GM08714 (cell line): ENCODE results near the gene FAM222A.
"Not testable (repeated sequence)": the region's sequence is repeated elsewhere in the genome, so short reads cannot be mapped to it uniquely, and the experiment has no call there.

Experiments used
- H3K4me3 ChIP-seq: fragments of 200-500 bp; sonication (Bioruptor generic); 2 replicates; pipeline ENCODE4 v1.5.1; 2014; ENCODE audit warnings: mild to moderate bottlenecking, low read length, inconsistent platforms
- ZNF274 ChIP-seq: IDR thresholded peaks from 2 replicates; pipeline ENCODE4 v1.6.1; 2012; ENCODE audit warnings: mild to moderate bottlenecking, low read depth, low read length

The FAM222A gene

GRCh38 chr12:109683316-109683715 is 30.3 kb upstream of the FAM222A start:
- no peak for TF ChIP-seq ZNF274
- H3K4me3 ChIP-seq: no peak overlapping the region

- no peak for TF ChIP-seq ZNF274
- no peak overlapping the region for H3K4me3 ChIP-seq
Measured at GRCh38 chr12:109685574-109686447, 27.8 kb upstream of the FAM222A start.

GRCh38 chr12:109686523-109686922 is 27.1 kb upstream of the FAM222A start:
- H3K4me3 ChIP-seq: no peak overlapping the region
- TF ChIP-seq ZNF274: no peak

- no peak for TF ChIP-seq ZNF274
- H3K4me3 ChIP-seq: no peak overlapping the region
Measured at GRCh38 chr12:109687250-109687649, 26.4 kb upstream of the FAM222A start.

GRCh38 chr12:109689426-109689825 is 24.2 kb upstream of the FAM222A start:
- TF ChIP-seq ZNF274: no peak
- H3K4me3 ChIP-seq: no peak overlapping the region

DNA sequence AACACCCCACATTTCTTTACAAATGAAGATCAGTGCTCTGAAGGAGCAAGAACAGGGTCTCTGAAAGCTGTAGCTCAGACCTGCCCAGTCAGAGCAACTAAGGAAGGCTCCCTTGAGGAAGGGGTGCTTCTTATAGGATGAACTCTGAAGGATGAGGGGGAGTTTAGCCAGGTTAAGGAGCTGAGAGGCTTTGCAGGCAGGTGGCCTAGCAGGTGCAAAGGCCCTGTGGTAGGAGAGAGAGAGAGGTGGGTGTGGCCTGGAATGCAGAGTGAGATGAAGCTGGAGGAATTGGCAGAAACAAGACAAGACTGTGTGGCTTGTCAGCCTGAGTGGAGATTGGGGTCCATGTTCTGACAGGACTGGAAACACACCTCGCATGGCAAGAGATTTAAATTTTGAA is 20.5 kb upstream of the FAM222A start:
- no peak for TF ChIP-seq ZNF274
- H3K4me3 ChIP-seq: no peak overlapping the region

GRCh38 chr12:109693653-109694600 is 19.7 kb upstream of the FAM222A start:
- no peak overlapping the region for H3K4me3 ChIP-seq
- no peak for TF ChIP-seq ZNF274

DNA sequence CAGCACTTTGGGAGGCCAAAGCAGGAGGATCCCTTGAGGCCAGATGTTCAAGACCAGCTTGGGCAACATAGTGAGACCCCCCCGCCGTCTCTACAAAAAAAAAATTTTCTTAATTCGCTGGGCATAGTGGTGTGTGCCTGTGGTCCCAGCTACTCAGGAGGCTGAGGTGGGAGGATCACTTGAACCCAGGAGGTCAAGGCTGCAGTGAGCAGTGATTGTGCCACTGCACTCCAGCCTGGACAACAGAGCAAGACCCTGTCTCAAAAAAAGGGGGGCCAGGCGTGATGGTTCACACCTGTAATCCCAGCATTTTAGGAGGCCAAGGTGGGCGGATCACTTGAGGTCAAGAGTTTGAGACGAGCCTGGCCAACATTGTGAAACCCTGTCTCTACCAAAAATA is 19.0 kb upstream of the FAM222A start:
- not testable (repeated sequence) for H3K4me3 ChIP-seq

- H3K4me3 ChIP-seq: no peak overlapping the region
- TF ChIP-seq ZNF274: no peak
Measured at GRCh38 chr12:109695416-109695815, 18.2 kb upstream of the FAM222A start.

GRCh38 chr12:109695961-109696461 is 17.6 kb upstream of the FAM222A start:
- TF ChIP-seq ZNF274: no peak

GRCh38 chr12:109696485-109697269 is 16.9 kb upstream of the FAM222A start:
- no peak overlapping the region for H3K4me3 ChIP-seq
- no peak for TF ChIP-seq ZNF274

More at GRCh38 chr12:109695961-109696461, 17.6 kb upstream of the FAM222A start:
- no peak overlapping the region for H3K4me3 ChIP-seq

DNA sequence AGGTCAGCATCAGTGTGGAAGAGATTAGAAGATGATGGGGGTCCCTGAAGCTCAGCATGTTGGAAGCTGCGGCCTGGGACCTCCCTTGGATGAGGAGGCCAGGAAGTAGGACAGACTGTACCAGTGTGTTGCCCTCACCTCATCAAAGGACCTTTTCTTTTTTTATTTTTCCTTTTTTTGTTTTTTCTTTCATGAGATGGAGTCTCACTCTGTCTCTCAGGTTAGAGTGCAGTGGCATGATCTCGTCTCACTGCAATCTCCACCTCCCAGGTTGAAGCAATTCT is 16.4 kb upstream of the FAM222A start:
- TF ChIP-seq ZNF274: no peak
- no peak overlapping the region for H3K4me3 ChIP-seq

GRCh38 chr12:109697877-109698468 is 15.7 kb upstream of the FAM222A start:
- TF ChIP-seq ZNF274: no peak
- no peak overlapping the region for H3K4me3 ChIP-seq

GRCh38 chr12:109698820-109699219 is 14.8 kb upstream of the FAM222A start:
- no peak overlapping the region for H3K4me3 ChIP-seq
- no peak for TF ChIP-seq ZNF274
